OCI-LY3 (cell line): ENCODE measurements around the gene SLC2A13.

Experiments used
- H2AFZ ChIP-seq: fragments of 200-600, 300-600 bp; shearing (Covaris generic); 2 replicates; pipeline ENCODE4 v1.6.0; 2014; ENCODE audit warnings: antibody characterized with exemption, low read depth, low read length
- H3K27ac ChIP-seq: fragments of 200-600, 300-600 bp; sonication (generic); 2 replicates; pipeline ENCODE4 v1.5.1; 2014; ENCODE audit warnings: mild to moderate bottlenecking, low read length, moderate library complexity, mixed read lengths
- H3K27me3 ChIP-seq: fragments of 200-600, 300-600 bp; sonication (generic); 2 replicates; pipeline ENCODE4 v1.6.1; 2014; ENCODE audit warnings: low read depth, low read length, mixed read lengths
- H3K36me3 ChIP-seq: fragments of 200-600, 300-600 bp; sonication (generic); replicated peaks from 2 replicates; pipeline ENCODE3; 2014; ENCODE audit warnings: low read depth, low read length, mixed read lengths
- H3K4me1 ChIP-seq: fragments of 300-600, 200-600 bp; sonication (generic); 2 replicates; pipeline ENCODE4 v1.6.1; 2014; ENCODE audit warnings: low read length, mixed read lengths
- H3K4me2 ChIP-seq: fragments of 200-600, 300-600 bp; sonication (generic); 2 replicates; pipeline ENCODE4 v1.6.1; 2014; ENCODE audit warnings: low read length, mixed read lengths
- H3K4me3 ChIP-seq: fragments of 300-600, 200-600 bp; sonication (generic); 2 replicates; pipeline ENCODE4 v1.5.1; 2014; ENCODE audit warnings: antibody characterized with exemption, mild to moderate bottlenecking, low read length, moderate library complexity
- H3K79me2 ChIP-seq: fragments of 300-600, 200-600 bp; shearing (Covaris generic); 2 replicates; pipeline ENCODE4 v1.6.1; 2014; ENCODE audit warnings: mild to moderate bottlenecking, low read length, mixed read lengths
- H3K9ac ChIP-seq: fragments of 300-600, 200-600 bp; shearing (Covaris generic); 2 replicates; pipeline ENCODE4 v1.6.0; 2014; ENCODE audit warnings: mild to moderate bottlenecking, low read length, moderate library complexity
- H3K9me3 ChIP-seq: fragments of 200-600, 300-600 bp; shearing (Covaris generic); 2 replicates; pipeline ENCODE4 v1.6.1; 2014; ENCODE audit warnings: low read length, mixed read lengths; ENCODE audit not compliant: insufficient read depth
- H4K20me1 ChIP-seq: fragments of 200-600, 300-600 bp; sonication (generic); 2 replicates; pipeline ENCODE4 v1.6.1; 2016; ENCODE audit warnings: low read length, mixed read lengths; ENCODE audit not compliant: insufficient read depth
- EZH2phosphoT487 ChIP-seq: fragments of 200-600 bp; shearing (Covaris generic); IDR thresholded peaks from 2 replicates; pipeline ENCODE4 v1.6.1; 2018; ENCODE audit warnings: antibody characterized with exemption, mixed run types, low read depth
- TF ChIP-seq, protein P1 (sequence below): fragments of 200-600, 300-600 bp; sonication (generic); IDR thresholded peaks from 2 replicates; pipeline ENCODE4 v1.5.1; 2014; ENCODE audit warnings: antibody characterized with exemption, low read length, low read depth

The SLC2A13 gene

DNA sequence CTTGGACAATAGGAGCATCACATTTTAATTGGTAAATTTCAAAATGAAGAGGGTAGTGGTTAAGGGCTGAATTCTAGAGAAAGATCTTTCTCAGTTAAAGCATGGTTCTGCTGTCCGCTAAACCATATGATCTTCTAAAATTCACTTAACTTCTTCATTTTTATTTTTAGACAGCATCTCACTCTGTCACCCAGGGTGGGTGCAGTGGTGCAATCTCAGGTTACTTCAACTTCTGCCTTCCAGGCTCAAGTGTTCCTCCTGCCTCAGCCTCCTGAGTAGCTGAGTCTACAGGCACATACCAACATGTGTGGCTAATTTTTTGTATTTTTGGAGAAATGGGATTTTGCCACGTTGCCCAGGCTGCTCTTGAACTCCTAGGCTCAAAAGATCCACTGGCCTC, 259.6 kb downstream of the SLC2A13 start:
- Histone ChIP-seq H3K9ac (no peak overlapping the region), H3K79me2 (no peaks in the 10 kb centered on the region), H3K27ac (no peak overlapping the region), H3K4me1 (peaks cover 18% of the 10 kb centered on the region), H2AFZ (no peak overlapping the region), H3K36me3 (no peaks in the 10 kb centered on the region), H3K4me2 (peak overlapping the region; percentile 30), H3K4me3 (no peak overlapping the region), H4K20me1 (no peaks in the 10 kb centered on the region), H3K27me3 (no peaks in the 10 kb centered on the region), H3K9me3 (no peaks in the 10 kb centered on the region)
- no peak for TF ChIP-seq EZH2phosphoT487
- TF ChIP-seq, protein P1, sequence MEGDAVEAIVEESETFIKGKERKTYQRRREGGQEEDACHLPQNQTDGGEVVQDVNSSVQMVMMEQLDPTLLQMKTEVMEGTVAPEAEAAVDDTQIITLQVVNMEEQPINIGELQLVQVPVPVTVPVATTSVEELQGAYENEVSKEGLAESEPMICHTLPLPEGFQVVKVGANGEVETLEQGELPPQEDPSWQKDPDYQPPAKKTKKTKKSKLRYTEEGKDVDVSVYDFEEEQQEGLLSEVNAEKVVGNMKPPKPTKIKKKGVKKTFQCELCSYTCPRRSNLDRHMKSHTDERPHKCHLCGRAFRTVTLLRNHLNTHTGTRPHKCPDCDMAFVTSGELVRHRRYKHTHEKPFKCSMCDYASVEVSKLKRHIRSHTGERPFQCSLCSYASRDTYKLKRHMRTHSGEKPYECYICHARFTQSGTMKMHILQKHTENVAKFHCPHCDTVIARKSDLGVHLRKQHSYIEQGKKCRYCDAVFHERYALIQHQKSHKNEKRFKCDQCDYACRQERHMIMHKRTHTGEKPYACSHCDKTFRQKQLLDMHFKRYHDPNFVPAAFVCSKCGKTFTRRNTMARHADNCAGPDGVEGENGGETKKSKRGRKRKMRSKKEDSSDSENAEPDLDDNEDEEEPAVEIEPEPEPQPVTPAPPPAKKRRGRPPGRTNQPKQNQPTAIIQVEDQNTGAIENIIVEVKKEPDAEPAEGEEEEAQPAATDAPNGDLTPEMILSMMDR = no peak

DNA sequence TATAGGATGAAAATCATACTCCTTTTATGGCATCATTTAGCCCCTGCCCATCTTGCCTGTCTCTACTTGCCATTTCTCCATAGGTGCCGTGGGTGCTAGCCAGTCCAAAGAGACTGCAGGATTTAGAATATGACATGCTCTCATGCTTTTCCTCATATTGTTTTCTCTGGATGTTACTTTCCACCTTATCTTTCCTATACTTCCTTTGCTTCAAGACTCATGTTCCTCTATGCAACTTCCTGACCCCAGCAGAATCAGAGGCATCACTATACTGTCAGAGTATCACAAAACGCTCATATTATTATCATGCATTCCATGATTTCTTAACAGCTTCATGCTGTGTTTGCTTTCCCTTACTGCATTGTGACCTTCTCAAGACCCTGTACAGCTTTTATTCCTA, 265.5 kb downstream of the SLC2A13 start:
- Histone ChIP-seq H3K4me2 (no peak overlapping the region), H2AFZ (no peak overlapping the region), H3K4me1 (peaks cover 9% of the 10 kb centered on the region), H3K27ac (no peak overlapping the region), H3K27me3 (no peaks in the 10 kb centered on the region), H3K9me3 (no peaks in the 10 kb centered on the region), H3K79me2 (no peaks in the 10 kb centered on the region), H3K4me3 (no peak overlapping the region), H3K9ac (no peak overlapping the region), H3K36me3 (no peaks in the 10 kb centered on the region), H4K20me1 (no peaks in the 10 kb centered on the region)
- TF ChIP-seq, protein P1 = no peak
- no peak for TF ChIP-seq EZH2phosphoT487

DNA sequence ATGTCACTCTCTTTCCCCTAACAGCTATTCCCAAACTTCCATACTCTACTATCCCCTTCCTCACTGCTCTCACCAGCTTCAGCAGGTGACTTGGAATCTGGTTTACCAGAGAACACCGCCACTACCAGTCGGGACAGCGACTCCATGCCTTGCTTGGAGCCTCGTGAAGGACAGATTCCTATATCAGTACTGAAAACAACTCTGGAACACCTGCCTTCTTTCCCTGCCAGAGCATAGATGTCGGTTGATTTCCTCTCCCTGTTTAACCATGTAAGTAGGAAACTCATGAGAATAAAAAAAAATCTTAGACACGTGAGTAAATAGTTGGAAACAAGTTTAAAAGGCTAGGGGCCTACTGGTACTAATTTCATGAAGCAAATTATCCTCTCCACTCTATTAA, 266.8 kb downstream of the SLC2A13 start:
- Histone ChIP-seq H3K4me3 (no peak overlapping the region), H3K9me3 (no peaks in the 10 kb centered on the region), H3K79me2 (no peaks in the 10 kb centered on the region), H3K36me3 (no peaks in the 10 kb centered on the region), H3K9ac (no peak overlapping the region), H2AFZ (no peak overlapping the region), H4K20me1 (no peaks in the 10 kb centered on the region), H3K4me1 (peaks cover 12% of the 10 kb centered on the region), H3K27me3 (no peaks in the 10 kb centered on the region), H3K27ac (no peak overlapping the region), H3K4me2 (no peak overlapping the region)
- TF ChIP-seq, protein P1 = no peak
- TF ChIP-seq EZH2phosphoT487 = no peak

DNA sequence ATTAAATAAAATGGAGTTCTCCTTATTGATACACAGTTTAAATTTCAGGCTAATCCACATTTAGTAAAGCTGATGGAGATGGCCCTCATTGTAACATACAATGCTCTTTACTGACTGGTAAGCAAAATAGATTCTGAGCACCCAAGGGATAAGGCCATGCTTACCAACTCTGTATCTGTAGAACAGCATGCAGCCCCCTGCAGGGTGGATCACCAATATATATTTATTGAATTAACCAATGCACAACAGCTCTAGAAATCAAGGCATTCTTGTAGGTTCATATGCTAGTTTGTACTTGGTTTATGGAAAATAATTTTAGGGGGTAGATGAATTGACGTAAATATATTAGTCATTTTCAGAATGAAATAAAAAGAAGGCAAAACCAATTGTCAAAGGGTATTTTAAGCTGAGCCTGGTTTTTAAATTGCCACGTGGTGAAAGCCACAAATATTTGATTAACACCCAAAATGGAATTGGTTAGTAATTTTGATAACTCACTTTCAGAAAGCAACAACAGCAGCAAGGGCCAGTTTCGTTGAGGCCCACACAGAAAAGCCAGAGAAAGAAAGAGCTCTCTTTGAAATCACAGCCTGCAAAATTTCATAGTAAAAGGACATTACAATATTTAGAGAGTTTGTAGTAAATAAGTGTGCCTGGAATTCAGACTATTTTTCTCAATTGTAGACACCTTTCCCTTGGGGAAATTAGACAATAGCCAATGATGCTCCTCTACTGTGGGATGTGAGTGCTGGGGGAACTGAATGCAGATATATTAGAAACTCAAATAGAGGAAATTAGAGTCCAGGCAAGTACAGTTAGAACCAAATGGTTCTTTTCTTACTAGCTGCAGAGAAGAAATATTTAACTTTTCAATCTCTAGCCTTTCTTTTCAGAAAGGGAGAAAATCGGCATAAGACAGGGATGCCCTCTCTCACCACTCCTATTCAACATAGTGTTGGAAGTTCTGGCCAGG, 270.1 kb downstream of the SLC2A13 start:
- H3K79me2 ChIP-seq = no peaks in the 10 kb centered on the region
- H3K9ac ChIP-seq = peak overlapping the region; percentile 4; the same call in 1 of the 2 replicates
- peaks cover 12% of the 10 kb centered on the region for H3K4me1 ChIP-seq
- no peaks in the 10 kb centered on the region for H3K27me3 ChIP-seq
- peak overlapping the region; percentile 15; the same call in 1 of the 2 replicates for H3K4me3 ChIP-seq
- no peak for TF ChIP-seq EZH2phosphoT487
- TF ChIP-seq, protein P1 = no peak
- H3K27ac ChIP-seq = peak overlapping the region; percentile 54
- H3K9me3 ChIP-seq = no peaks in the 10 kb centered on the region
- H3K4me2 ChIP-seq = peak overlapping the region; percentile 69
- no peaks in the 10 kb centered on the region for H4K20me1 ChIP-seq
- H3K36me3 ChIP-seq = no peaks in the 10 kb centered on the region
- no peak overlapping the region for H2AFZ ChIP-seq
